Measurements from ENCODE around the gene C5.

DNA sequence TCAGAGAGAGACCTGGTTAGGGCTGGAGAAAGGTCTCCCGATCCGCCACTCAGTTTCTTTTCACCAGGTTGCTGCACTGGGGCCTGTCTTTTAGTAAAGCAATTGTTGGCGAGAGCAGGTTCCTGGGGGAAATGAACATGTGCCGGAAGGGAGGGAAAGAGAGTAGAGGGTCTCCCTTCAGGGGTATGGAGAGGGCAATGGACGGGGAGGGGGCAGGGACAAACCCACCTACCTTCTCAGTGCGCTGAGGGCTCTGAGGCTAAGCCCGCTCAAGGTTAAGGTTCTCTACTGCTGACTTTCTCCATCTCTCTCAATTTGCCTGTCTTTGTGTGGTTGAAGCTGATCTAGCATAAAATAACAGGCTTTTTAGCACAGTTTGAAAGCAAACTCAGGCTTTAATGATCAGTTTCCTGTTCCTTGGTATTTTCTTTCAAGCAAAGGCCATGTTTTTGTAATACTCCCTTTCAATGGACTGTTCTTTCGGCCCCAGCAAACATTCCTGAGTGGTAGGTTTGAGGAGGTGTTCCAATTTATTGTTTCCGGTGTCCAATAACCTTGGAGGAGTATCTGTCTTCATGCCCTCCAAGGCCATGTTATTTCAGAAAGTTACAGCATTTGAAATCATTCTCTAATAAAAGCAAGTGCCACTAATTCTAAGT, 98.0 kb downstream of the C5 start:
- TF ChIP-seq CTCF (IDR thresholded peaks at IDR 0.05): no peak
- no peak for TF ChIP-seq EZH2 (IDR thresholded peaks at IDR 0.05)
- no peak for TF ChIP-seq EZH2phosphoT487 (IDR thresholded peaks at IDR 0.05)
